ACC112 (cell line): ENCODE measurements around the gene CHIC2.

ENCODE experiments used
- H2AFZ ChIP-seq: fragments of 200-600 bp; sonication (generic); one replicate; pipeline ENCODE4 v1.6.0; 2017; ENCODE audit warnings: antibody characterized with exemption, low read length; ENCODE audit not compliant: unreplicated experiment
- H3K27ac ChIP-seq: fragments of 200-600 bp; sonication (generic); 2 replicates; pipeline ENCODE4 v1.5.1; 2014; ENCODE audit warnings: low read depth, mild to moderate bottlenecking, antibody characterized with exemption, low read length, moderate library complexity
- H3K27me3 ChIP-seq: fragments of 200-600 bp; sonication (generic); 2 replicates; pipeline ENCODE4 v1.6.1; 2014; ENCODE audit warnings: mild to moderate bottlenecking, antibody characterized with exemption, low read length, moderate library complexity, mixed read lengths; ENCODE audit not compliant: insufficient read depth
- H3K36me3 ChIP-seq: fragments of 200-600 bp; sonication (generic); 2 replicates; pipeline ENCODE4 v1.6.1; 2016; ENCODE audit warnings: mild to moderate bottlenecking, antibody characterized with exemption, low read length, moderate library complexity, mixed read lengths; ENCODE audit not compliant: insufficient read depth
- H3K4me1 ChIP-seq: fragments of 200-600 bp; sonication (generic); one replicate; pipeline ENCODE4 v1.6.1; 2016; ENCODE audit warnings: low read length, mixed read lengths; ENCODE audit not compliant: insufficient read depth, unreplicated experiment, control insufficient read depth
- H3K4me3 ChIP-seq: fragments of 200-600 bp; sonication (generic); 2 replicates; pipeline ENCODE4 v1.5.1; 2014; ENCODE audit warnings: mild to moderate bottlenecking, low read depth, low read length
- H3K79me2 ChIP-seq: fragments of 200-600 bp; sonication (generic); one replicate; pipeline ENCODE4 v1.6.0; 2016; ENCODE audit warnings: low read length; ENCODE audit not compliant: control insufficient read depth, unreplicated experiment, insufficient read depth

The CHIC2 gene

GRCh38 chr4:53986062-53986461 lies 78.3 kb downstream of the CHIC2 start:
- Histone ChIP-seq H3K4me3 (no peak overlapping the region), H3K27ac (no peak overlapping the region)

DNA sequence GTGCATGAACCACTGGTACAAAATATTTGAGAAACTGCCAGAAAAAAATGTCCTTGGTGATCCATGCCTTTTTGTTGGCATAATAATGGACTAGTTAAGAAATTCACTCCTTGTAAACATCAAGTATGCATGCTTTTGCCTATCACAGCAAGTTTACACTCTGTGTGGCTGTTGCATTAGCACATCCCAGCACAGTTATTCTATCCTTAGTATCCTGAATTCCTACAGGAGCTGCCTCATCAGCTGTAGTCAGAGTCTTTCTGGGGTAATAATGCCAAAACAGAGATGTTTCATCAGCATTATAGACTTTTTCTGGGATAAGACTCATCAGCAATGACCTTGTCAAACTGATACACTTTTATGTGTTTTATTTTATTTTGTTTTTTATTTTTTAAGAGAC lies 82.8 kb downstream of the CHIC2 start:
- Histone ChIP-seq H3K27me3 (no peaks in the 10 kb centered on the region), H3K4me3 (no peak overlapping the region), H3K79me2 (no peaks in the 10 kb centered on the region), H3K36me3 (no peaks in the 10 kb centered on the region), H3K27ac (no peak overlapping the region), H3K4me1 (no peaks in the 10 kb centered on the region), H2AFZ (no peak overlapping the region)

More at GRCh38 chr4:53986062-53986461, 78.3 kb downstream of the CHIC2 start:
- no peaks in the 10 kb centered on the region for H3K79me2 ChIP-seq
- no peaks in the 10 kb centered on the region for H3K27me3 ChIP-seq
- peaks cover 32% of the 10 kb centered on the region for H3K4me1 ChIP-seq
- H2AFZ ChIP-seq = no peak overlapping the region
- no peaks in the 10 kb centered on the region for H3K36me3 ChIP-seq

- H3K4me3 ChIP-seq = no peak overlapping the region
- no peak overlapping the region for H3K27ac ChIP-seq
- no peak overlapping the region for H2AFZ ChIP-seq
- no peaks in the 10 kb centered on the region for H3K79me2 ChIP-seq
- no peaks in the 10 kb centered on the region for H3K27me3 ChIP-seq
- no peaks in the 10 kb centered on the region for H3K4me1 ChIP-seq
- no peaks in the 10 kb centered on the region for H3K36me3 ChIP-seq
Measured at GRCh38 chr4:53981066-53981465, 83.3 kb downstream of the CHIC2 start.

DNA sequence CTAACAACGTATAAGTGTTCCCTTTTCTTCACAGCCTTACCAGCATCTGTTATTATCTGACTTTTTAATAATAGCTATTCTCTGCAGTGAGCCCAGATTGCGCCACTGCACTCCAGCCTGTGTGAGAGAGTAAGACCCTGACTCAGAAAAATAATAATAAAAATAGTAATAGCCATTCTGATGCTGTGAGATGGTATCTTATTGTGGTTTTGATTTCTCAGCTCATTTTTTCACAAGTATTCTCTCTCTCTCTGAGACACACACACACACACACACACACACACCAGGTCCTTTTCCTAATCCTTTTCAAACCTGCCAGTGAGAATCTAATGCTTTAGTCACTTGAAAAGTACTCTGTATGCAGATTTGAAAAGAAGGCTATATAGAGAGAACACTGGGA lies 89.8 kb downstream of the CHIC2 start:
- no peaks in the 10 kb centered on the region for H3K27me3 ChIP-seq
- H3K4me1 ChIP-seq = peaks cover 3% of the 10 kb centered on the region
- H3K4me3 ChIP-seq = no peak overlapping the region
- no peaks in the 10 kb centered on the region for H3K36me3 ChIP-seq
- H2AFZ ChIP-seq = no peak overlapping the region
- no peak overlapping the region for H3K27ac ChIP-seq
- H3K79me2 ChIP-seq = no peaks in the 10 kb centered on the region

GRCh38 chr4:53967986-53968385 lies 96.4 kb downstream of the CHIC2 start:
- Histone ChIP-seq H3K4me1 (peaks cover 19% of the 10 kb centered on the region), H3K27me3 (no peaks in the 10 kb centered on the region), H2AFZ (no peak overlapping the region), H3K27ac (no peak overlapping the region), H3K4me3 (no peak overlapping the region), H3K36me3 (no peaks in the 10 kb centered on the region), H3K79me2 (no peaks in the 10 kb centered on the region)

GRCh38 chr4:53963781-53964180 lies 100.6 kb downstream of the CHIC2 start:
- Histone ChIP-seq H3K4me3 (no peak overlapping the region), H3K79me2 (no peaks in the 10 kb centered on the region), H3K36me3 (no peaks in the 10 kb centered on the region), H3K27ac (peak overlapping the region; percentile 69; the same call in 1 of the 2 replicates), H3K4me1 (peaks cover 34% of the 10 kb centered on the region), H3K27me3 (no peaks in the 10 kb centered on the region), H2AFZ (no peak overlapping the region)

DNA sequence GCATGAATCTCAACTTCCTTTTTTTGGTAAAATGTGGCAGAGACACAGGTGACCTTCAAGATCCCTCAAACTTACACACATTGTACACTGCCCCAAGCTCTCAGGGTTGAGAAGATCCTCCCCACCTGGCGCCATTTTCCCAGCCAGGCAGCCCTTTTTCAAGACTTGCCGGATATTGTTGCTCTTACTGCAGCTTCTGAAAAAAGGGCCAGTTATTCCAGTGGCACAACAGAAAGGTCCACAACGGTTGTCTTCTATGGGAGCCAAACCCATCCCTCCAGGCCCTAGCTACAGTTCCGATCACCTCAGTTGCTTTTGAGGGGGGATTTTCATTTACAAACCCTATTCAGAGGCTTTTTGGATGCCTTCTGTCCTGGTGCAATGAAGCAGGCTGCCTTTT lies 101.1 kb downstream of the CHIC2 start:
- peak overlapping the region; percentile 10 for H2AFZ ChIP-seq

DNA sequence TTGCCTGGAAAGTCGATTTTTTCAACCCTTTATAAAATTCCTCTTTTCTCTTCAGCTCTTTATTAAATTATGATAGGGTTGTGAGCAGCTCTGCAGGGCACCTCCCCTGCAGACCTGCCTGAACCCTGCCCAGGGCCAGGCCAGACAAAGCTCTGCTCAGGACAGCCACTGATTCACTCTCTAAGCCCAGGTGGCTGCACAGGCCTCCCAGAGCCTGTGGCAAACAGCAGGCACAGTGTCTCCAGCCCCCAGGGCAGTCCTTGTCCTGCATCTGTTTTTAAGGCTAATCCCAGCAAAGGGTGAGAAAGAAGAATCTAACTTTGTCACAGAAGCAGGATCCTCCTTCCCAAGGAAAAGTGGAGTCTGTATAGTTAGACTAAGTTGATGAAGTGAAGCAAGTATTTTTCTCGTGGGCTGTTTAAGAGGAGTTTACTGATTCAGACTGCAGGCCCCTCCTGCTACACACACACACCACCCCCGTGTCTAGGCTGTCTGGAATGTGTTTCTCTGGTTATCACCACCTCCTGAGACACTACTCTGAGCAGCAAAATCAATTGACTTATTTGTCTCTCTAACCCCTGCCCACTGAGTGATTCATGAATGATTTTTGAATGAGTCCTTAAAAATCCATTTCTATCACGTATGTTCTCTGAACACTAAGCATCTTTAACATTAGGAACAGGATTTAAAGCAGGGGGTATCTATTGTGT lies 101.7 kb downstream of the CHIC2 start:
- Histone ChIP-seq H3K4me3 (0 out of 2 replicates have a peak overlapping the region, but pooled peaks have one; percentile 8), H3K79me2 (no peaks in the 10 kb centered on the region), H3K36me3 (no peaks in the 10 kb centered on the region), H3K4me1 (peaks cover 29% of the 10 kb centered on the region), H3K27me3 (no peaks in the 10 kb centered on the region), H2AFZ (peak overlapping the region; percentile 10), H3K27ac (peak overlapping the region; percentile 69)

More for the DNA sequence above, 101.1 kb downstream of the CHIC2 start:
- H3K36me3 ChIP-seq = no peaks in the 10 kb centered on the region
- H3K4me3 ChIP-seq = 0 out of 2 replicates have a peak overlapping the region, but pooled peaks have one; percentile 8
- H3K27me3 ChIP-seq = no peaks in the 10 kb centered on the region
- H3K4me1 ChIP-seq = peaks cover 34% of the 10 kb centered on the region
- H3K79me2 ChIP-seq = no peaks in the 10 kb centered on the region
- peak overlapping the region; percentile 69 for H3K27ac ChIP-seq

GRCh38 chr4:53961351-53961750 lies 103.1 kb downstream of the CHIC2 start:
- Histone ChIP-seq H3K4me3 (no peak overlapping the region), H3K36me3 (no peaks in the 10 kb centered on the region), H3K79me2 (no peaks in the 10 kb centered on the region), H3K27me3 (no peaks in the 10 kb centered on the region), H3K27ac (no peak overlapping the region), H3K4me1 (peaks cover 28% of the 10 kb centered on the region), H2AFZ (no peak overlapping the region)

- peaks cover 28% of the 10 kb centered on the region for H3K4me1 ChIP-seq
- no peaks in the 10 kb centered on the region for H3K36me3 ChIP-seq
- H2AFZ ChIP-seq = no peak overlapping the region
- no peak overlapping the region for H3K27ac ChIP-seq
- no peaks in the 10 kb centered on the region for H3K79me2 ChIP-seq
- no peak overlapping the region for H3K4me3 ChIP-seq
- no peaks in the 10 kb centered on the region for H3K27me3 ChIP-seq
Measured at GRCh38 chr4:53960843-53961242, 103.6 kb downstream of the CHIC2 start.
